ENCODE data around the gene CYP4F22. TPM values are rescaled to one million over a fixed set of nuclear protein-coding genes. Genes with fewer than 3 reads are reported as not detected.
"Not testable (repeated sequence)": the region's sequence is repeated elsewhere in the genome, so short reads cannot be mapped to it uniquely, and the experiment has no call there.

Gene CYP4F22
- total and polyA plus RNA-seq, 5 donors: not detected

DNA sequence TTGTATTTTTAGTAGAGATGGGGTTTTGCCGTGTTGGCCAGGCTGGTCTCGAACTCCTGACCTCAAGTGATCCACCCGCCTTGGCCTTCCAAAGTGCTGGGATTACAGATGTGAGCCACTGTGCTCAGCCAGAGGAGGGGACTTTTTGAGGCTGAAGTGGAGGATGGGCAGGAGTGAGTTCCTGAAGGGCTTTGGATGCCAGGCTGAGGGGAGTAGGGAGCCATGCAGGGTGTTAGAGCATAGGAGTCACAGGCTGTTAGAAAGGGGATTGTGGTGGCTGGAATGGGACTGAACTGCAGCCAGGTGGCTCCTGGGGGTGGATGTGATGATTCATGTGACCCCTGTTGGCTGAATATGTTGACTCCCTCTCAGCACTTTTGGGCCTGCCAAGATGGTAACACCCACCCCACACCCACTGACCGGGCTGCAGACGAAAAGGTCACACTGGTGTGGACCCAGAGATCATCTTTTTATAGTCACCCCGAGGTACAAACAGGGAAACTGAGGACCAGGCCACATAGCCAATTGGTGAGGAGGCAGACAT lies 11.2 kb downstream of the CYP4F22 start:
- ATAC-seq (no peak), DNase-seq (no peak)
- no peaks in the 10 kb centered on the region for H3K4me1 ChIP-seq (ENCODE audit: control insufficient read depth, insufficient read depth, low read length)
- no peak overlapping the region for H3K4me3 ChIP-seq (ENCODE audit: low read length)
- no peaks in the 10 kb centered on the region for H3K27me3 ChIP-seq (ENCODE audit: control insufficient read depth, insufficient read depth)
- WGBS: 74% methylated on average over 6 of the region's 6 CpGs
- intact Hi-C loops (cut with DNase I): no loop called here
- no peak overlapping the region for H3K27ac ChIP-seq (ENCODE audit: low read length)
- no peaks in the 10 kb centered on the region for H3K9me3 ChIP-seq (ENCODE audit: control insufficient read depth, low read length)

DNA sequence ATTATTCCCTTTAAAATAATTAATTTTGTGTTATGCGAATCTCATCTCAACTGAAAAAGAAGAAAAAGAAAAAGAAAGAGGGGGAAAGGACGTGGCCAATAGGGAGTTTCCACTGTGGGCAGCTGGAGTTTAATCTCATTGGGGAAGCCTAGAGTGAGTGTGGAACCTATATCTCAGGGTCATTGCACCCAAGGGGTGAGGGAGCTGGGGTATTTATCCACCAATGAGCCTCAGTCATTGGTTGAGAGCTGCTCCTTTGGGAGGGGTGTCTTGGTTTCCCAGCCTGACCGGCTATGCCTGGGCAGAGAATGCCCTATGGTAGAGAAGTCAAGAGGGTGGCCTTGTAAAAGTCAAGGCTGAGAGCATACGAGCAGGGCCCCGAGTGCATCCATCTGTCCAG lies 16.5 kb downstream of the CYP4F22 start:
- ATAC-seq (no peak), DNase-seq (no peak)
- intact Hi-C loops (cut with DNase I): loop anchor here in 1 of 4 donors (10.0 kb wide), 1 partner anchor 50 kb away; the partner anchor contains the start of gene PGLYRP2
- no peaks in the 10 kb centered on the region for H3K4me1 ChIP-seq (ENCODE audit: control insufficient read depth, insufficient read depth, low read length)
- H3K27me3 ChIP-seq (ENCODE audit: control insufficient read depth, insufficient read depth): no peaks in the 10 kb centered on the region
- H3K4me3 ChIP-seq (ENCODE audit: low read length): no peak overlapping the region
- H3K27ac ChIP-seq (ENCODE audit: low read length): no peak overlapping the region
- WGBS: 75% methylated on average over 5 of the region's 5 CpGs
- H3K9me3 ChIP-seq (ENCODE audit: control insufficient read depth, low read length): no peaks in the 10 kb centered on the region

DNA sequence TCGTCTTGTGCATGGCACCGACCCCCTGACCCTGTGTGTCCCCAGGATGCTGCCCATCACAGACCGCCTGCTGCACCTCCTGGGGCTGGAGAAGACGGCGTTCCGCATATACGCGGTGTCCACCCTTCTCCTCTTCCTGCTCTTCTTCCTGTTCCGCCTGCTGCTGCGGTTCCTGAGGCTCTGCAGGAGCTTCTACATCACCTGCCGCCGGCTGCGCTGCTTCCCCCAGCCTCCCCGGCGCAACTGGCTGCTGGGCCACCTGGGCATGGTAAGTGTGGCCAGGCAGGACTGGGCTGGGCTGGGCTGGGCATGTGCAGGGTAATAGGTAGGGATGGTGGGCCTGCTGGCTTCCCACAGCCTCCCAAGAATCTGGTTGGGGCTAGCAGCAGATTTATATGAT lies 17.0 kb downstream of the CYP4F22 start:
- DNase-seq (no peak), ATAC-seq (no peak)
- no peak overlapping the region for H3K27ac ChIP-seq (ENCODE audit: low read length)
- H3K4me1 ChIP-seq (ENCODE audit: control insufficient read depth, insufficient read depth, low read length): no peaks in the 10 kb centered on the region
- H3K9me3 ChIP-seq (ENCODE audit: control insufficient read depth, low read length): no peaks in the 10 kb centered on the region
- no peak overlapping the region for H3K4me3 ChIP-seq (ENCODE audit: low read length)
- WGBS: 79% methylated on average over 15 of the region's 15 CpGs
- H3K27me3 ChIP-seq (ENCODE audit: control insufficient read depth, insufficient read depth): no peaks in the 10 kb centered on the region
- intact Hi-C loops (cut with DNase I): loop anchor here in 1 of 4 donors (10.0 kb wide), 1 partner anchor 50 kb away; the partner anchor contains the start of gene PGLYRP2

DNA sequence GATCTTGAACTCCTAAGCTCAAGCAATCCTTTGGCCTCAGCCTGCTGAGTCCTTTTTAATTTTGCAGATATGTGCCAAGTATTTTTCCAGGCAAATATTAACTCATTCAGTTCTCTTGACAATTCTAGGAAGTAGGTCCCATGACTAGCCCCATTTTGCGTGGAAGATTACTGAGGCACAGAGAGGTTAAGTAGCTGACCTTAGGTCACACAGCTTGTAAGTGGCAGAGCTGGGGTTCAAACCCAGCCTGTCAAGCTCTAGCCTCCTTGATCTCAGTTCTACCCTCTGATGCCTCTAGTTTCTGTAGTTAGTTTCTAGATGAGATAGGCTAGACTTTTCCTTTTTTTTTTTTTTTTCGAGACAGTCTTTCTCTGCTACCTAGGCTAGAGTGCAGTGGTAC lies 18.1 kb downstream of the CYP4F22 start:
- 68% methylated on average over 2 of the region's 2 CpGs for WGBS
- no peaks in the 10 kb centered on the region for H3K9me3 ChIP-seq (ENCODE audit: control insufficient read depth, low read length)
- no peak overlapping the region for H3K27ac ChIP-seq (ENCODE audit: low read length)
- DNase-seq: no peak
- no peak overlapping the region for H3K4me3 ChIP-seq (ENCODE audit: low read length)
- intact Hi-C loops (cut with DNase I): loop anchor here in 1 of 4 donors (10.0 kb wide), 1 partner anchor 52 kb away; the partner anchor contains the start of gene PGLYRP2
- ATAC-seq: no peak
- no peaks in the 10 kb centered on the region for H3K27me3 ChIP-seq (ENCODE audit: control insufficient read depth, insufficient read depth)
- H3K4me1 ChIP-seq (ENCODE audit: control insufficient read depth, insufficient read depth, low read length): no peaks in the 10 kb centered on the region

DNA sequence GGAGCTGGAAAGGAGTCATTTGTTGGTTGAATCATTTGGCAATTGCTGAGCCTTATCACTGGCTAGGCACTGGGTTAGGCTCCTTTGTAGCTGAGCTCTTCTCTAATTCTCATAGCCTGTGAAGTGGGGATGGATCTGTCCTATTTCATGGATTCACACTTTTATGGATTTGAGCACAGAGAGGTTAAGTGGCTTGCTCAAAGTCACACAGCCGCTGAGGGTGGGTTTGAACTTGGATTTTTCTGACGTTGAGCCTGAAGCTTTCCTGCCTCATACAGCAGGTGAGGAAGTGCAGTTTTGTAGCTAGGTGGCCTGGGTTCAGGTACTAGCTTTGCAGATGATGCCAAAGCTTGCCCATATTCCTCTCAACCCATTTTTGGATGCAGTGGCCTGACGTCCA lies 19.4 kb downstream of the CYP4F22 start:
- H3K27ac ChIP-seq (ENCODE audit: low read length): no peak overlapping the region
- intact Hi-C loops (cut with DNase I): loop anchor here in 1 of 4 donors (10.0 kb wide), 1 partner anchor 53 kb away; the partner anchor contains the start of gene PGLYRP2
- 56% methylated on average over 3 of the region's 3 CpGs for WGBS
- DNase-seq: no peak
- ATAC-seq: no peak
- H3K27me3 ChIP-seq (ENCODE audit: control insufficient read depth, insufficient read depth): no peaks in the 10 kb centered on the region
- no peaks in the 10 kb centered on the region for H3K9me3 ChIP-seq (ENCODE audit: control insufficient read depth, low read length)
- no peak overlapping the region for H3K4me3 ChIP-seq (ENCODE audit: low read length)
- H3K4me1 ChIP-seq (ENCODE audit: control insufficient read depth, insufficient read depth, low read length): no peaks in the 10 kb centered on the region

DNA sequence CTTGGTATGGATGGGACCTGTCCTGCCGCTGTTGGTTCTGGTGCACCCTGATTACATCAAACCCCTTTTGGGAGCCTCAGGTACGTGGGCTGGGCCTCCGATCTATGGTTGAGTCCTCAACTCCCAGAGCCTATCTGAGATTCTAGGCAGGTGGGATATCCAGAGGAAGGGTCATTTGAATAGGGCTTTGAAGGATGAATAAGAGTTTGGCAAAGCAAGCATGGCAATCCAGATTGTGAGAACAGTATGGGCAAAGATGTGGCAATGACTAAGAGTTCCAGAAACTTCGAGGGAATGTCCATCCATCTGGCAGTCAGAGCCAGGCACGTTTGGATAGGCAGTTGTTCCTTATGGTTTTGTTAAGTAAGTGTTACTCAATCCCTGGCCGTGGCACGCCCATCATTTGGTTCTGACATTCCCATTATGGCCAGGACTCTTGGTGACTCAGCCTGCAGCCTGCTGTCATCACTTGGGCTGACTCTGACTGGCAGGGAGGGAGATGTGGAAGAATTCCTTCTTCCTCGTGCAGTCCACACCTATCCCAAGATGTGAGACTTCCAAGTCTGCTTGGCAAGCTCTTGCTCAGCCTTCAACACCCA lies 21.5 kb downstream of the CYP4F22 start:
- Histone ChIP-seq H3K4me3 (ENCODE audit: low read length) (no peak overlapping the region), H3K4me1 (ENCODE audit: control insufficient read depth, insufficient read depth, low read length) (no peaks in the 10 kb centered on the region), H3K27ac (ENCODE audit: low read length) (no peak overlapping the region), H3K9me3 (ENCODE audit: control insufficient read depth, low read length) (no peaks in the 10 kb centered on the region), H3K27me3 (ENCODE audit: control insufficient read depth, insufficient read depth) (no peaks in the 10 kb centered on the region)
- ATAC-seq (no peak), DNase-seq (no peak)
- WGBS: 66% methylated on average over 8 of the region's 8 CpGs
- intact Hi-C loops (cut with DNase I): loop anchor here in 1 of 4 donors (10.0 kb wide), 1 partner anchor 55 kb away; the partner anchor contains the start of gene PGLYRP2

DNA sequence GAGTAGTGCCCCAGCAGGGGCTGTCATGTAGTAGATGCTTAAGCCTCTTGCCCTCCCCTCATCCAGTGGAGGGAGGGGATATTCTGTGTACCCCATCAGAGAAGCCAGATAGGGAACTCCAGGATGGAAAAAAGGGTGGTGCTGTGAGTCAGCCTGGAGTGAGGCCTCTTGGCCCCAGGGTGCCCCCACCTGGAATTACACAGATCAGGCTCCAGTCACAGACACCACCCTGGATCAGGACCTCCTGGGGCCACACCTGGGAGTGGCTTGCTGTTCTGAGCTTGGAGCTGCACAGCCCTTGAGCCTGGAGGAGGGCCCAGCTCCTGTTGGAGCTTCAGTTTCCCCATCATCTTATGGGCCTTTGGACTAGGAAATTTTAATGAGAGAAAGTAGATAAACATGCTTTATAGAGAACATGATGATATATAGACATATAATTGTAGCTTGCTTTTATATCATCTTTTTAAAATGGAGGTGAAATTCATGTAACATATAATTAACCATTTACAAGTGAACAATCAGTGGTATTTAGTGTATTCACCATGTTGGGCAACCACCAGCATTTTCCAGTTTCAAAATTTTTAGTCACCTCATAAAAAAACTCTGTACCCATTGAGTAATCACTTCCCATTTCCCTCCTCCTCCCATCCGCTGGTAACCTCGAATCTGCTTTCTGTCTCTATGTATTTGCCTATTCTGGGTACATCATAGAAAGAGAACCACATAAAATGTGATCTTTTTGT lies 24.6 kb downstream of the CYP4F22 start:
- ATAC-seq (no peak), DNase-seq (no peak)
- intact Hi-C loops (cut with DNase I): no loop called here
- H3K4me3 ChIP-seq (ENCODE audit: low read length): no peak overlapping the region
- no peak overlapping the region for H3K27ac ChIP-seq (ENCODE audit: low read length)
- H3K27me3 ChIP-seq (ENCODE audit: control insufficient read depth, insufficient read depth): no peaks in the 10 kb centered on the region
- H3K9me3 ChIP-seq (ENCODE audit: control insufficient read depth, low read length): no peaks in the 10 kb centered on the region
- H3K4me1 ChIP-seq (ENCODE audit: control insufficient read depth, insufficient read depth, low read length): no peaks in the 10 kb centered on the region
- WGBS: 55% methylated on average over 2 of the region's 2 CpGs

DNA sequence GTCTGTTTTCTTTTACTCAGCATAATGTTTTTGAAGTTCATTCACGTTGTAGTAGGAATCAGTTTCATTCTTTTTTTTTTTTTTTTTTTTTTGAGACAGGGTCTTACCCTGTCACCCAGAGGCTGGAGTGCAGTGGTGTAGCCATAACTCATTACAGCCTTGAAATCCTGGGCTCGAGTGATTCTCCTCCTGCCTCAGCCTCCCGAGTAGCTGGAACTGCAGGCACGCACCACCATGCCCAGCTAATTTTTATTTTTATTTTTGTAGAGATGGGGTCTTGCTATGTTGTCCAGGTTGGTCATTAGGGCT lies 25.2 kb downstream of the CYP4F22 start:
- H3K4me3 ChIP-seq (ENCODE audit: low read length); H3K27me3 ChIP-seq (ENCODE audit: control insufficient read depth, insufficient read depth); H3K9me3 ChIP-seq (ENCODE audit: control insufficient read depth, low read length); DNase-seq; H3K4me1 ChIP-seq (ENCODE audit: control insufficient read depth, insufficient read depth, low read length); H3K27ac ChIP-seq (ENCODE audit: low read length); ATAC-seq; intact Hi-C loops (cut with DNase I): not testable (repeated sequence)
- 67% methylated on average over 4 of the region's 4 CpGs for WGBS

DNA sequence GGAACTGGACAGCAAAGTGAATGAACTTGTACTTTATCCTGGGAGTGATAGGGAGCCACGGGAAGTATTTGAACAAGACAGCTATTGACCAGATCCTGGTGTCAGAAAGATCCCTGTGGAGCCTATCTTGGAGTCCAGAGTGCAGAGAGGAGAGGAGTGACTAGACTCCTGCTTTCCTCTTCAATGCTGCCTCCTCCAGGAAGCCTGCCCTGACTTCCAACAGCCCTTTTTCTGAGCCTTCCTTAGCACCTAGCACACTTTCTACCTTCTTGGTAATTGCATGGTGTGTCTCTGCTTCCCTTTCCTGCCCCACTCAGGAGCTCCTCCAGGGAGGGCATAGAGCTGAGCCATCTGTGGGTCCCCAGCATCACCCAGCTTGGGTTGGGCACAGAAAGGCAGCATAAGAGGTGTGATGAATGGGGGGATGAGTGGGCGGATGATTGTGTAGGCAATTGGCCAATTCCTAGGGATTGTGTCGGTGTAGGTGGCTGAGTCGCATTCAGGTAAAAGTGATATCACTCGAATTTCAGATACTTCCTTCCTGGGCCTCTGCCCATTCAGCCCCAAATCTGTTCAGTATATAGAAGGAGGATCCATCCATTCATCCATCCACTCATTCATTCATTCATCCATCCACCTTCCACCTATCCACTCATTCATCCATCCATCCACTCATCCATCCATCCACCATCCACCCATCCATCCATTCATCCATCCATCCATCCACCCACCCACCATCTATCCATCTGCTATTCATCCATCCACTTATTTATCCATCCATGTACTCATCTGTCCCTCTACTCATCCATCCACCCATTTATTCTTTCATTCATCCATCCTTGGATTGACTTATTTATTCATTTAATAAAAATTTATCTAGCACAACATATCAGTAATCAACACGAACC lies 26.9 kb downstream of the CYP4F22 start:
- ATAC-seq (no peak), DNase-seq (no peak)
- H3K27ac ChIP-seq (ENCODE audit: low read length): no peak overlapping the region
- no peaks in the 10 kb centered on the region for H3K4me1 ChIP-seq (ENCODE audit: control insufficient read depth, insufficient read depth, low read length)
- WGBS: 72% methylated on average over 6 of the region's 6 CpGs
- no peaks in the 10 kb centered on the region for H3K9me3 ChIP-seq (ENCODE audit: control insufficient read depth, low read length)
- H3K4me3 ChIP-seq (ENCODE audit: low read length): no peak overlapping the region
- intact Hi-C loops (cut with DNase I): no loop called here
- no peaks in the 10 kb centered on the region for H3K27me3 ChIP-seq (ENCODE audit: control insufficient read depth, insufficient read depth)

DNA sequence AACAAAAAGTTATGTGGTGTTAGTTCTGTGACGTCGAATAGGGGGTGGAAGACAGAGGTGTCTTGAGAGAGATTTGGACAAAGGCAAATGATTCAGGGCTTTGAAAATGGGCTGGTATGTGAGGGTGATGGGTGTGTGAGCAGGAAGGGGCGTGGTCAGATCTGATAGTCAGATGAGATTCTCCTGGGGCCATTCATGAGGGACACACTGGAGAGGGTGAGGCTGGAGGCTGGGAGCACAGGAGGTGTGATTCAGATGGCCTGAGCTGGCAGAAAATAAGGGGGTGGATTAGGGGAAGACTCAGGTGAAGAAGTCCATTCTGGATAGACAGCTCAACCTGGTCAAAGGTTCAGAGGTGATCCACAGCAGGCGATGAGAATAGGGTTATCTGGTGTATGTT lies 28.0 kb downstream of the CYP4F22 start:
- Histone ChIP-seq H3K27ac (ENCODE audit: low read length) (no peak overlapping the region), H3K9me3 (ENCODE audit: control insufficient read depth, low read length) (no peaks in the 10 kb centered on the region), H3K4me1 (ENCODE audit: control insufficient read depth, insufficient read depth, low read length) (no peaks in the 10 kb centered on the region), H3K27me3 (ENCODE audit: control insufficient read depth, insufficient read depth) (no peaks in the 10 kb centered on the region), H3K4me3 (ENCODE audit: low read length) (no peak overlapping the region)
- intact Hi-C loops (cut with DNase I): no loop called here
- ATAC-seq (no peak), DNase-seq (no peak)
- WGBS: 56% methylated on average over 4 of the region's 4 CpGs

DNA sequence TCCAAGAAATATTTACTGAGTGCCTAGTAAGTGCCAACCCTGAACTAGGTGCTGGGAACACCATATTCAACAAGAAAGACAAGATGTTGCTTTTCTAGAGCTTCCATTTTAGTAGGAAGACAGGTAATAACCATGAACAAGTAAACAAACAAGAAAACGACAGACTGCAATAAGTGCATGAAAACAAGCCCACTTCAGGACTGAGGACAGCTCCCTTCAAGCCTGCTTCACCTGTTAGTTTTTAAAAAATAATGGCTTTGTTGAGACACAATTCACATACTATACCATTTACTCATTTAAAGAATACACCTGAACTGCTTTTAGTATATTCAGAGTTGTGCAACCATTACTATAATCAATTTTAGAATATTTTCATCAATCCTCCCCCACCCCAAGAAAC lies 30.4 kb downstream of the CYP4F22 start:
- Histone ChIP-seq H3K9me3 (ENCODE audit: control insufficient read depth, low read length) (no peaks in the 10 kb centered on the region), H3K4me1 (ENCODE audit: control insufficient read depth, insufficient read depth, low read length) (no peaks in the 10 kb centered on the region), H3K27ac (ENCODE audit: low read length) (no peak overlapping the region), H3K27me3 (ENCODE audit: control insufficient read depth, insufficient read depth) (no peaks in the 10 kb centered on the region), H3K4me3 (ENCODE audit: low read length) (no peak overlapping the region)
- intact Hi-C loops (cut with DNase I): no loop called here
- ATAC-seq (no peak), DNase-seq (no peak)
- WGBS: 65% methylated on average over 1 of the region's 1 CpG

Measured in right cardiac atrium (tissue), 5 donors.